HG02852 (cell line): ENCODE results near the gene FGF3.

Experiments used
- ATAC-seq: cut with Tn5 transposase; IDR thresholded peaks from one replicate; pipeline ENCODE4 v1.9.1; 2021; ENCODE audit warnings: mild to moderate bottlenecking, moderate library complexity; ENCODE audit not compliant: unreplicated experiment

Gene FGF3

GRCh38 chr11:69825037-69825834 is 6.0 kb upstream of the FGF3 start:
- no peak for ATAC-seq

GRCh38 chr11:69823641-69824265 is 4.5 kb upstream of the FGF3 start:
- ATAC-seq = no peak

GRCh38 chr11:69822676-69823494 is 3.7 kb upstream of the FGF3 start:
- no peak for ATAC-seq

GRCh38 chr11:69821511-69822040 is 2.4 kb upstream of the FGF3 start:
- no peak for ATAC-seq

- no peak for ATAC-seq
These were observed 1.2 kb upstream of the FGF3 start for GRCh38 chr11:69820441-69820840.

- ATAC-seq = no peak
These were observed 390 bp upstream of the FGF3 start for GRCh38 chr11:69819541-69820070.

- ATAC-seq = no peak
These were observed 999 bp downstream of the FGF3 start for GRCh38 chr11:69818231-69818602.

GRCh38 chr11:69817265-69818230 is 1.7 kb downstream of the FGF3 start:
- ATAC-seq = no peak

GRCh38 chr11:69816671-69817070 is 2.5 kb downstream of the FGF3 start:
- no peak for ATAC-seq

- no peak for ATAC-seq
These were observed 3.2 kb downstream of the FGF3 start for GRCh38 chr11:69815973-69816372.

GRCh38 chr11:69814902-69815301 is 4.3 kb downstream of the FGF3 start:
- ATAC-seq = no peak

- no peak for ATAC-seq
These were observed 4.8 kb downstream of the FGF3 start for GRCh38 chr11:69814411-69814810.

GRCh38 chr11:69813839-69814238 is 5.4 kb downstream of the FGF3 start:
- no peak for ATAC-seq

GRCh38 chr11:69812946-69813345 is 6.3 kb downstream of the FGF3 start:
- ATAC-seq = no peak

GRCh38 chr11:69812256-69812655 is 7.0 kb downstream of the FGF3 start:
- no peak for ATAC-seq

- ATAC-seq = no peak
These were observed 7.8 kb downstream of the FGF3 start for GRCh38 chr11:69811431-69811830.

- no peak for ATAC-seq
These were observed 8.7 kb downstream of the FGF3 start for GRCh38 chr11:69810289-69811118.

- ATAC-seq = no peak
These were observed 10.5 kb downstream of the FGF3 start for GRCh38 chr11:69808667-69809086.
